Kidney epithelial cell (primary cell): ENCODE measurements around the gene NEURL1B. TPM values are rescaled to one million over a fixed set of nuclear protein-coding genes. Genes with fewer than 3 reads are reported as not detected.

Source experiments
- DNase-seq: peaks from one replicate; pipeline ENCODE4 v3.0.0-alpha.2; 2010; ENCODE audit warnings: low read depth
- H3K27me3 ChIP-seq: 2 replicates; pipeline ENCODE4 v1.6.0; 2011; ENCODE audit warnings: low read length; ENCODE audit not compliant: control insufficient read depth, insufficient read depth
- H3K36me3 ChIP-seq: 2 replicates; pipeline ENCODE4 v1.5.1; 2011; ENCODE audit warnings: low read length; ENCODE audit not compliant: control insufficient read depth, insufficient read depth
- H3K4me3 ChIP-seq: 2 replicates; pipeline ENCODE4 v1.5.1; 2011; ENCODE audit warnings: low read depth, mild to moderate bottlenecking, control low read depth, low read length
- CTCF ChIP-seq: IDR thresholded peaks from 2 replicates; pipeline ENCODE4 v1.5.1; 2011; ENCODE audit warnings: mild to moderate bottlenecking, moderate library complexity, low read length, control low read depth, inconsistent platforms; ENCODE audit not compliant: insufficient read depth, poor library complexity, severe bottlenecking
- total RNA-seq: library from RNA; depleted of rRNA; stranded (reverse); fragments of >200 nt; gene quantifications from 2 replicates; pipeline ENCODE4 v1.2.3, GENCODE V29; 2015

NEURL1B gene
- total RNA-seq, 1 donor from 2014 or later, result 5.1 TPM

- Histone ChIP-seq H3K27me3 (no peaks in the 10 kb centered on the region), H3K4me3 (no peak overlapping the region), H3K36me3 (no peaks in the 10 kb centered on the region)
- no peak for DNase-seq
- no peak for TF ChIP-seq CTCF
Observed at GRCh38 chr5:172664018-172664417, 23.0 kb downstream of the NEURL1B start.

GRCh38 chr5:172664681-172665541, 23.8 kb downstream of the NEURL1B start:
- DNase-seq, result no peak
- H3K36me3 ChIP-seq, result no peaks in the 10 kb centered on the region
- TF ChIP-seq CTCF, result no peak
- no peak overlapping the region for H3K4me3 ChIP-seq
- H3K27me3 ChIP-seq, result peaks cover 6% of the 10 kb centered on the region

GRCh38 chr5:172666251-172666650, 25.2 kb downstream of the NEURL1B start:
- TF ChIP-seq CTCF, result no peak
- H3K36me3 ChIP-seq, result no peaks in the 10 kb centered on the region
- no peak for DNase-seq
- peaks cover 13% of the 10 kb centered on the region for H3K27me3 ChIP-seq
- no peak overlapping the region for H3K4me3 ChIP-seq

- peaks cover 14% of the 10 kb centered on the region for H3K27me3 ChIP-seq
- no peak for DNase-seq
- no peaks in the 10 kb centered on the region for H3K36me3 ChIP-seq
- H3K4me3 ChIP-seq, result no peak overlapping the region
- no peak for TF ChIP-seq CTCF
Observed at GRCh38 chr5:172667786-172668593, 26.9 kb downstream of the NEURL1B start.

- H3K27me3 ChIP-seq, result peaks cover 14% of the 10 kb centered on the region
- no peaks in the 10 kb centered on the region for H3K36me3 ChIP-seq
- no peak for DNase-seq
- no peak overlapping the region for H3K4me3 ChIP-seq
- no peak for TF ChIP-seq CTCF
Observed at GRCh38 chr5:172668594-172669071, 27.6 kb downstream of the NEURL1B start.
